Activated CD8-positive, alpha-beta memory T cell treated with anti-CD3 and anti-CD28 coated beads for 36 hours (primary cell): ENCODE results near the gene SAPCD2. TPM values are rescaled to one million over a fixed set of nuclear protein-coding genes. Genes with fewer than 3 reads are reported as not detected.

Experiments
- CTCF ChIA-PET: fragments of 350-600 bp; sonication (Branson Sonifier 250); formaldehyde crosslinking; loops from one replicate; lab custom pipeline; 2021; ENCODE audit warnings: antibody characterized with exemption; lab: Charles Lee
- POLR2A ChIA-PET: fragments of 350-600 bp; sonication (Branson Sonifier 250); formaldehyde crosslinking; loops from one replicate; lab custom pipeline; 2021; ENCODE audit warnings: antibody characterized with exemption; lab: Charles Lee
- total RNA-seq, 2 experiments: library from RNA; stranded (reverse); gene quantifications; one replicate each; pipeline ENCODE4 v1.2.3, GENCODE V29; 2021

The SAPCD2 gene
- total RNA-seq, 2 experiments from 2014 or later, result 16.4 to 16.5 TPM

GRCh38 chr9:137062384-137062783 is 8.0 kb downstream of the SAPCD2 start:
- POLR2A ChIA-PET, result no interaction called here
- CTCF ChIA-PET, result interaction anchor here (2.1 kb wide), 1 partner anchor 33 kb away, joined by 11 read pairs; the partner anchor contains the start of gene ABCA2

- CTCF ChIA-PET, result interaction anchor here (0.7 to 2.8 kb wide), 4 partner anchors 9 to 29 kb away, joined by 3 to 15 read pairs (median 6); partner anchors contain the start of genes ABCA2 and NPDC1
Observed at GRCh38 chr9:137058521-137059234, 11.7 kb downstream of the SAPCD2 start.

GRCh38 chr9:137057545-137057944 is 12.8 kb downstream of the SAPCD2 start:
- ChIA-PET CTCF (interaction anchor here (1.8 to 3.2 kb wide), 2 partner anchors 10 to 28 kb away, joined by 8 to 11 read pairs; partner anchors contain the start of gene ABCA2), POLR2A (no interaction called here)

More at GRCh38 chr9:137058521-137059234, 11.7 kb downstream of the SAPCD2 start:
- POLR2A ChIA-PET, result no interaction called here

- ChIA-PET CTCF (interaction anchor here (1.8 to 3.2 kb wide), 3 partner anchors 7 to 28 kb away, joined by 8 to 11 read pairs (median 8); partner anchors contain the start of gene ABCA2), POLR2A (no interaction called here)
Observed at GRCh38 chr9:137056739-137057415, 13.5 kb downstream of the SAPCD2 start.

GRCh38 chr9:137055385-137056364 is 14.7 kb downstream of the SAPCD2 start:
- ChIA-PET CTCF (interaction anchor here (0.8 to 3.2 kb wide), 6 partner anchors 9 to 27 kb away, joined by 4 to 11 read pairs (median 6); partner anchors contain the start of gene SAPCD2), POLR2A (interaction anchor here (1.3 kb wide), 1 partner anchor 16 kb away, joined by 3 read pairs; no protein-coding TSS in a partner anchor)

GRCh38 chr9:137054932-137055384 is 15.4 kb downstream of the SAPCD2 start:
- ChIA-PET POLR2A (interaction anchor here (1.3 kb wide), 1 partner anchor 16 kb away, joined by 3 read pairs; no protein-coding TSS in a partner anchor), CTCF (interaction anchor here (0.8 to 3.2 kb wide), 6 partner anchors 8 to 26 kb away, joined by 4 to 11 read pairs (median 6); partner anchors contain the start of gene SAPCD2)

- CTCF ChIA-PET, result interaction anchor here (1.6 to 3.2 kb wide), 4 partner anchors 10 to 20 kb away, joined by 5 to 13 read pairs (median 10); no protein-coding TSS in a partner anchor
- POLR2A ChIA-PET, result no interaction called here
Observed at GRCh38 chr9:137053944-137054931, 16.1 kb downstream of the SAPCD2 start, which contains the start of gene ENTPD2. Gene ENTPD2 (minus strand): TSS chr9:137054061. CDS start chr9:137053997, 64 bp downstream.

- ChIA-PET CTCF (interaction anchor here (0.6 to 2.7 kb wide), 6 partner anchors 14 to 312 kb away, joined by 3 to 17 read pairs (median 6); no protein-coding TSS in a partner anchor), POLR2A (interaction anchor here (0.6 kb wide), 1 partner anchor 48 kb away, joined by 4 read pairs; no protein-coding TSS in a partner anchor)
Observed at GRCh38 chr9:137052998-137053943, 17.1 kb downstream of the SAPCD2 start.

GRCh38 chr9:137052293-137052692 is 18.1 kb downstream of the SAPCD2 start:
- ChIA-PET POLR2A (interaction anchor here (0.5 to 0.6 kb wide), 2 partner anchors 18 to 49 kb away, joined by 4 read pairs; no protein-coding TSS in a partner anchor), CTCF (interaction anchor here (0.6 to 2.7 kb wide), 6 partner anchors 15 to 315 kb away, joined by 3 to 17 read pairs (median 6); no protein-coding TSS in a partner anchor)

- POLR2A ChIA-PET, result no interaction called here
- CTCF ChIA-PET, result interaction anchor here (2.7 kb wide), 1 partner anchor 17 kb away, joined by 13 read pairs; no protein-coding TSS in a partner anchor
Observed at GRCh38 chr9:137051145-137051724, 19.1 kb downstream of the SAPCD2 start.

- CTCF ChIA-PET, result interaction anchor here (4.8 kb wide), 1 partner anchor 17 kb away, joined by 120 read pairs; the partner anchor contains the start of gene SAPCD2
- POLR2A ChIA-PET, result no interaction called here
Observed at GRCh38 chr9:137050570-137050969, 19.8 kb downstream of the SAPCD2 start.

- CTCF ChIA-PET, result interaction anchor here (0.6 to 4.8 kb wide), 6 partner anchors 11 to 171 kb away, joined by 3 to 120 read pairs (median 6); partner anchors contain the start of genes CLIC3 and SAPCD2
- POLR2A ChIA-PET, result no interaction called here
Observed at GRCh38 chr9:137049544-137050449, 20.6 kb downstream of the SAPCD2 start.

GRCh38 chr9:137048655-137049543 is 21.5 kb downstream of the SAPCD2 start:
- ChIA-PET CTCF (interaction anchor here (1.0 to 4.8 kb wide), 6 partner anchors 12 to 150 kb away, joined by 3 to 120 read pairs (median 8); partner anchors contain the start of genes CLIC3 and SAPCD2), POLR2A (interaction anchor here (0.9 kb wide), 1 partner anchor 9 kb away, joined by 3 read pairs; no protein-coding TSS in a partner anchor)
